GM12878 (cell line): ENCODE data around the gene CASP10. TPM values are rescaled to one million over a fixed set of nuclear protein-coding genes. Genes with fewer than 3 reads are reported as not detected.
A peak's percentile ranks its signal among the peaks of the same experiment; 100 is the strongest.

Source experiments
- ATAC-seq: fragments of 200-7000 bp; cut with Tn5 transposase; 3 replicates; pipeline ENCODE4 v1.9.1; 2020; ENCODE audit warnings: mild to moderate bottlenecking, moderate library complexity
- BruUV-seq: library from RNA; stranded (reverse); fragments of 400-500 nt; replicated peaks from 2 replicates; lab custom pipeline; 2021; lab: Mats Ljungman, UMichigan
- CTCF ChIA-PET: fragments of 300-600 bp; sonication (Branson Sonifier 250); formaldehyde crosslinking; extraction: SDS; loops from one replicate; lab custom pipeline; 2021; ENCODE audit warnings: inconsistent platforms; lab: Yijun Ruan, JAX
- POLR2A ChIA-PET: fragments of 350-600 bp; formaldehyde crosslinking; extraction: SDS; loops from one replicate; lab custom pipeline; 2021; ENCODE audit warnings: inconsistent platforms; lab: Charles Lee
- RAD21 ChIA-PET: fragments of 300-600 bp; sonication (Branson Sonifier 250); formaldehyde crosslinking; loops from one replicate; lab custom pipeline; 2023; ENCODE audit warnings: antibody characterized with exemption; ENCODE audit not compliant: unreplicated experiment; lab: Charles Lee
- SMC1A ChIA-PET: fragments of 300-600 bp; sonication (Branson Sonifier 250); formaldehyde crosslinking; loops from one replicate; lab custom pipeline; 2023; ENCODE audit not compliant: unreplicated experiment, uncharacterized antibody; lab: Charles Lee
- DNase-seq: peaks from one replicate; pipeline ENCODE4 v3.0.0-alpha.2; 2011; ENCODE audit warnings: low read depth, low spot score
- FAIRE-seq: peaks from 3 replicates; lab custom pipeline; 2011; peaks lifted over from hg19 to GRCh38; lab: Jason Lieb, UNC
- H2AFZ ChIP-seq: 2 replicates; pipeline ENCODE4 v1.6.0; 2011; ENCODE audit warnings: low read depth, low read length, control low read depth; ENCODE audit not compliant: control insufficient read depth
- H3K27ac ChIP-seq: 2 replicates; pipeline ENCODE4 v1.5.1; 2011; ENCODE audit warnings: control low read depth; ENCODE audit not compliant: control insufficient read depth, insufficient read depth
- H3K27me3 ChIP-seq, 2 experiments: replicated peaks in 1 of 2; 2 replicates each; pipeline versions ENCODE4 v1.6.0 to v1.6.1; 2011; ENCODE audit warnings: low read length in 1 of 2; ENCODE audit not compliant: control insufficient read depth in 2 of 2, insufficient read depth in 2 of 2
- H3K36me3 ChIP-seq, 2 experiments: 2 replicates each; pipeline ENCODE4 v1.5.1; 2011; ENCODE audit warnings: low read length in 1 of 2; ENCODE audit not compliant: control insufficient read depth in 2 of 2, insufficient read depth in 2 of 2
- H3K4me1 ChIP-seq: 2 replicates; pipeline ENCODE4 v1.6.1; 2011; ENCODE audit warnings: mild to moderate bottlenecking, low read length, moderate library complexity, mixed read lengths; ENCODE audit not compliant: control insufficient read depth, insufficient read depth
- H3K4me2 ChIP-seq: 2 replicates; pipeline ENCODE4 v1.6.0; 2011; ENCODE audit warnings: control low read depth; ENCODE audit not compliant: control insufficient read depth, insufficient read depth
- H3K4me3 ChIP-seq: fragments of 200-600 bp; sonication (generic); 2 replicates; pipeline ENCODE4 v1.5.1; 2016
- H3K79me2 ChIP-seq: 2 replicates; pipeline ENCODE4 v1.6.0; 2011; ENCODE audit warnings: low read length; ENCODE audit not compliant: control insufficient read depth, insufficient read depth
- H3K9ac ChIP-seq: 2 replicates; pipeline ENCODE4 v1.8.0; 2011; ENCODE audit warnings: low read length, control low read depth, mixed read lengths; ENCODE audit not compliant: control insufficient read depth, insufficient read depth
- H3K9me3 ChIP-seq: replicated peaks from 3 replicates; pipeline ENCODE4 v1.5.1; 2011; ENCODE audit warnings: mild to moderate bottlenecking, low read length; ENCODE audit not compliant: control insufficient read depth, insufficient read depth
- H4K20me1 ChIP-seq: 2 replicates; pipeline ENCODE4 v1.6.0; 2011; ENCODE audit not compliant: control insufficient read depth, insufficient read depth
- CEBPB ChIP-seq, 2 experiments: fragments of 150-350 bp in 1 of 2; IDR thresholded peaks; 2 replicates each; pipeline ENCODE4 v1.6.1; 2012 to 2014; ENCODE audit warnings: low read depth in 2 of 2, low read length in 2 of 2, borderline replicate concordance in 1 of 2, inconsistent platforms in 1 of 2
- EP300 ChIP-seq, 2 experiments: fragments of 150-350 bp in 1 of 2; IDR thresholded peaks; 2 replicates each; pipeline ENCODE4 v1.6.1; 2011 to 2012; ENCODE audit warnings: low read depth in 2 of 2, low read length in 2 of 2, borderline replicate concordance in 1 of 2, improper control_type of control experiment in 1 of 2, inconsistent platforms in 1 of 2; ENCODE audit not compliant: control insufficient read depth in 1 of 2
- JUNB ChIP-seq: IDR thresholded peaks from 2 replicates; pipeline ENCODE4 v1.6.1; 2016; ENCODE audit warnings: antibody characterized with exemption, mild to moderate bottlenecking
- LARP7 ChIP-seq: fragments of 450-650 bp; IDR thresholded peaks from 2 replicates; pipeline ENCODE4 v1.6.1; 2017; ENCODE audit warnings: mild to moderate bottlenecking
- MEF2A ChIP-seq: IDR thresholded peaks from 2 replicates; pipeline ENCODE4 v1.6.1; 2011; ENCODE audit warnings: low read depth, mild to moderate bottlenecking, low read length, moderate library complexity; ENCODE audit not compliant: insufficient read depth
- MTA2 ChIP-seq: fragments of 450-650 bp; IDR thresholded peaks from 2 replicates; pipeline ENCODE4 v1.6.1; 2016; ENCODE audit warnings: low read depth, mild to moderate bottlenecking, moderate library complexity
- NR2C1 ChIP-seq: fragments of 450-650 bp; IDR thresholded peaks from 2 replicates; pipeline ENCODE4 v1.6.1; 2017; ENCODE audit warnings: antibody characterized with exemption, mild to moderate bottlenecking, moderate library complexity
- NRF1 ChIP-seq: conservative IDR thresholded peaks from 2 replicates; pipeline ENCODE4 v1.6.1; 2011; ENCODE audit warnings: mild to moderate bottlenecking, low read depth, low read length, improper control_type of control experiment
- RUNX3 ChIP-seq: IDR thresholded peaks from 2 replicates; pipeline ENCODE4 v1.6.1; 2012; ENCODE audit warnings: low read length, inconsistent platforms
- WGBS: methylation state at CpG from one replicate; pipeline ENCODE4 v1.1.6; 2016; ENCODE audit warnings: low lambda C conversion rate; ENCODE audit not compliant: insufficient replicate concordance, insufficient coverage; ENCODE audit errors: missing lambda C conversion rate; 5-methylcytosine and 5-hydroxymethylcytosine counted together
- in situ Hi-C: fragments of 300-500 bp; cut with MboI; formaldehyde crosslinking; loops from 9 replicates; pipeline ENCODE4 v1.14.3; 2018; ENCODE audit warnings: mixed read lengths
- intact Hi-C: fragments of 100-400 bp; cut with micrococcal nuclease; formaldehyde crosslinking; loops from one replicate; pipeline ENCODE4 v1.14.2; 2022; ENCODE audit not compliant: unreplicated experiment
- polyA plus RNA-seq, 11 experiments: library from polyadenylated mRNA; depleted of rRNA in 4 of 11; unstranded in 6 of 11; stranded (reverse) in 5 of 11; fragments of >200 nt; fragmentation: Nextera tagmentation in 4 of 11; fragmentation: Illumina TruSeq in 1 of 11; extraction: Ambion mirVana in 4 of 11; extraction: Trizol in 1 of 11; gene quantifications; 1 replicate in 1 of 11; 2 replicates in 10 of 11; pipeline versions ENCODE4 v1.2.1 to v1.2.3, GENCODE V29; 2011 to 2016; ENCODE audit warnings: inconsistent platforms in 2 of 11, missing spikeins in 2 of 11, low read depth in 1 of 11
- total RNA-seq, 4 experiments: library from RNA; depleted of rRNA in 3 of 4; stranded (reverse); fragments of >200 nt in 3 of 4; fragmentation: Illumina TruSeq in 1 of 4; extraction: Trizol in 1 of 4; gene quantifications; 2 replicates each; pipeline versions ENCODE4 v1.2.1 to v1.2.3, GENCODE V29; 2013 to 2021
- TF ChIP-seq, protein P1 (sequence below): fragments of 450-650 bp; IDR thresholded peaks from 2 replicates; pipeline ENCODE4 v1.6.1; 2016; ENCODE audit warnings: mild to moderate bottlenecking

CASP10 gene
- total and polyA plus RNA-seq, 10 of the 15 experiments (the other 5 are each of a cell fraction or from before 2014, with no cell fraction given): 7.2 to 14.1 (median 10.8) TPM

DNA sequence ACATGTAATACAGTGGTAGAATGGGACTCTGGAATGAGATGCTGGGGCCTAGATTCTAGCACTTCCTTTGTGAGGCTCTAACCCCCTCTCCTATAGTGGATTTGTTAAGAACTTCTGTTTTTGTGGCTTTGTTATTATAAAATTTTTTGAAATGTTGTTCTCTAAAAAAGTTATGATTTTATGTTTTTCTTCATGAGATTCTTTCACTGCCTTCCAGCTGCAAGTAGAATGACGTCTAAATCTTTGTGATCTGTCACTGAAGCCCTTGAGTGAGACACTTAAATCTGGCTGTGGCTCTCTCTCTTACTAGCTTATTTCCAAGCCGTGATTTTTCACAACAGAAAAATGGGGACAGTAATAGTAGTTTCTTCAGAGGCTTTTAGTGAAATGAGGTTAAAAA lies 79.0 kb downstream of the CASP10 start (continued):
- TF ChIP-seq, protein P1, sequence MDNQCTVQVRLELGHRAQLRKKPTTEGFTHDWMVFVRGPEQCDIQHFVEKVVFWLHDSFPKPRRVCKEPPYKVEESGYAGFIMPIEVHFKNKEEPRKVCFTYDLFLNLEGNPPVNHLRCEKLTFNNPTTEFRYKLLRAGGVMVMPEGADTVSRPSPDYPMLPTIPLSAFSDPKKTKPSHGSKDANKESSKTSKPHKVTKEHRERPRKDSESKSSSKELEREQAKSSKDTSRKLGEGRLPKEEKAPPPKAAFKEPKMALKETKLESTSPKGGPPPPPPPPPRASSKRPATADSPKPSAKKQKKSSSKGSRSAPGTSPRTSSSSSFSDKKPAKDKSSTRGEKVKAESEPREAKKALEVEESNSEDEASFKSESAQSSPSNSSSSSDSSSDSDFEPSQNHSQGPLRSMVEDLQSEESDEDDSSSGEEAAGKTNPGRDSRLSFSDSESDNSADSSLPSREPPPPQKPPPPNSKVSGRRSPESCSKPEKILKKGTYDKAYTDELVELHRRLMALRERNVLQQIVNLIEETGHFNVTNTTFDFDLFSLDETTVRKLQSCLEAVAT: no peak
- no peak for TF ChIP-seq NRF1
- no peak for TF ChIP-seq LARP7
- TF ChIP-seq CEBPB (IDR thresholded peaks at IDR 0.05; ENCODE audit: borderline replicate concordance in 1 of 2, low read depth in 2 of 2, low read length in 2 of 2): no peak
- no peak for TF ChIP-seq NR2C1
- no peak for TF ChIP-seq MEF2A
- no peak for TF ChIP-seq MTA2

DNA sequence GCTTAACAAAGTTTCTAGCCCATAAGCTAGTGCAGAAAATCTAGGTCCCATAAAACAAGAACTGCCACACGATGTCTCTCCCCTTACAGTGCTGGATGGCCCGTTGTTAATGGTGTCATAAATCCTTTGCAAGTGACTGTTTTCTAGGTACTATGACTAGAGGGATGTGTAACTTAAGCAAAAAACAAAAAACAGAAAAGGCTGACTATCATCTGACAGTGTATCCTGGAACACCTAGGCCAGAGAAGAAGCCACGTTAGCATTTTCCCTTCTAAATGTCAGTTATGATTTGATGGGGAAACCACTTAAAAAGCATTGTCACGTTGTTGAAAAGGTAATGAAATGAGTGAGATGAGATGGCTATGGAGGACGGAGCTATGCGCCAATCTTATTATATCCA lies 79.8 kb downstream of the CASP10 start:
- no peak for FAIRE-seq
- ChIA-PET RAD21 (interaction anchor here (3.0 to 6.4 kb wide), 4 partner anchors 9 to 80 kb away, joined by 12 to 79 read pairs (median 25); partner anchors contain the start of gene CASP10), CTCF (interaction anchor here (0.6 to 7.1 kb wide), 5 partner anchors 12 to 102 kb away, joined by 3 to 85 read pairs (median 16); partner anchors contain the start of gene CASP10), SMC1A (interaction anchor here (0.7 to 10.5 kb wide), 9 partner anchors 11 to 102 kb away, joined by 3 to 87 read pairs (median 10); no protein-coding TSS in a partner anchor), POLR2A (interaction anchor here (1.0 to 5.1 kb wide), 3 partner anchors 8 to 30 kb away, joined by 3 to 33 read pairs (median 7); no protein-coding TSS in a partner anchor)
- TF ChIP-seq, protein P1: 0 out of 2 replicates have a peak, but pooled peaks have one; percentile 34
- TF ChIP-seq RUNX3 (peak; percentile 34; the same call in 1 of the 2 replicates), JUNB (peak; percentile 39), EP300 (IDR thresholded peaks at IDR 0.05; ENCODE audit: borderline replicate concordance in 1 of 2, control insufficient read depth in 1 of 2, low read depth in 2 of 2, low read length in 2 of 2) (no peak)
- no peak for ATAC-seq
- in situ Hi-C loops: no loop called here
- Histone ChIP-seq H3K9me3 (no peaks in the 10 kb centered on the region), H2AFZ (no peak overlapping the region), H3K4me2 (no peak overlapping the region), H3K4me3 (no peak overlapping the region), H3K4me1 (peaks cover 20% of the 10 kb centered on the region), H4K20me1 (no peaks in the 10 kb centered on the region), H3K27ac (no peak overlapping the region), H3K79me2 (peaks cover 9% of the 10 kb centered on the region), H3K9ac (no peak overlapping the region), H3K27me3 (no peaks in the 10 kb centered on the region), H3K36me3 (peaks cover 2 to 4% of the 10 kb centered on the region in 2 experiments; a peak in 2 of 4 replicates)
- intact Hi-C loops: loop anchor here (10.0 kb wide), 1 partner anchor 382 kb away; the partner anchor contains the start of gene TMEM237
- 77% methylated on average over 6 of the region's 6 CpGs for WGBS
- DNase-seq: no peak
- BruUV-seq: no TSS peak
